HK-2 (cell line): ENCODE data around the gene LAMA5.

Experiments used
- DNase-seq: peaks from one replicate; pipeline ENCODE4 v3.0.0-alpha.2; 2018; ENCODE audit not compliant: unreplicated experiment

Gene LAMA5

GRCh38 chr20:62346398-62347150 lies 20.5 kb downstream of the LAMA5 start:
- DNase-seq = no peak

- DNase-seq = no peak
Measured at GRCh38 chr20:62345681-62346370, 21.3 kb downstream of the LAMA5 start.

GRCh38 chr20:62344782-62345181 lies 22.3 kb downstream of the LAMA5 start:
- no peak for DNase-seq

- DNase-seq = no peak
Measured at GRCh38 chr20:62344092-62344491, 23.0 kb downstream of the LAMA5 start.

DNA sequence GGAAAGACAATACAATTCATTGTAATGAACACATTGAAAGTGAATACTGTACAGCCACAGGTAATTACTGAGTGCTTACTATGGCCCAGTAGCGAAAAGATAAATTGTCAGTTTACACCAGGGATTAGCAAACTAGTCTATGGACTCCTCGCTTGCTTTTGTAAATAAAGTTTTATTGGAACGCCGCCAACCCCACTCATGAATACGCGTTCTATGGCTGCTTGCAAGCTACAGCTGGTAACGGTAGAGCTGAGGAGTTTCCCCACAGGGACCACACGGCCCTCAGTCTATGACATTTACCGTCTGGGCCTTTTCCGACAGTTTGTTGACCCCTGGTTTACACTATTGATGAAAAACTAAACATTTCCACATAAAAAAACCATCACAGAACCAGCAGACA lies 24.2 kb downstream of the LAMA5 start:
- DNase-seq = no peak

DNA sequence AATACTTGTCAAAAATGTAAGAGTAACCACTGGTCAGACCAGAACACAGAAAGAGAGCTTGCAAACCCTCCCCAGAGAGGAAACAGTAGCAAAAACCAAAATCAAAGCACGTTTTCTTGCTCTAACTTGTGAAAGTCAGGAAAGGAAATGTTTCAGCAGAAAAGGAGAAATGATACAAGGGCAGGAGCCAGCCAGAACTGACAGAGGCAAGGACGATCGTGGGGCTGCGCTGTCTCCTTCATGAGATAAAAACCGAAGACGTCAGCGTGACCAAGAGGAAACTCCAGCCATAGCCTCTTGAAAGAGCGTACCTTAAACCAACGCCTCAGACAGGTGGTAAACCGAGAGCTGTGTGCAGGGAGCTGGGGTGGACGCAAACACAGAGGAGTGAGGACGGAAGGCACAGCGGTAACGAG lies 27.5 kb downstream of the LAMA5 start:
- DNase-seq = no peak

GRCh38 chr20:62338294-62338620 lies 28.9 kb downstream of the LAMA5 start:
- DNase-seq = no peak

DNA sequence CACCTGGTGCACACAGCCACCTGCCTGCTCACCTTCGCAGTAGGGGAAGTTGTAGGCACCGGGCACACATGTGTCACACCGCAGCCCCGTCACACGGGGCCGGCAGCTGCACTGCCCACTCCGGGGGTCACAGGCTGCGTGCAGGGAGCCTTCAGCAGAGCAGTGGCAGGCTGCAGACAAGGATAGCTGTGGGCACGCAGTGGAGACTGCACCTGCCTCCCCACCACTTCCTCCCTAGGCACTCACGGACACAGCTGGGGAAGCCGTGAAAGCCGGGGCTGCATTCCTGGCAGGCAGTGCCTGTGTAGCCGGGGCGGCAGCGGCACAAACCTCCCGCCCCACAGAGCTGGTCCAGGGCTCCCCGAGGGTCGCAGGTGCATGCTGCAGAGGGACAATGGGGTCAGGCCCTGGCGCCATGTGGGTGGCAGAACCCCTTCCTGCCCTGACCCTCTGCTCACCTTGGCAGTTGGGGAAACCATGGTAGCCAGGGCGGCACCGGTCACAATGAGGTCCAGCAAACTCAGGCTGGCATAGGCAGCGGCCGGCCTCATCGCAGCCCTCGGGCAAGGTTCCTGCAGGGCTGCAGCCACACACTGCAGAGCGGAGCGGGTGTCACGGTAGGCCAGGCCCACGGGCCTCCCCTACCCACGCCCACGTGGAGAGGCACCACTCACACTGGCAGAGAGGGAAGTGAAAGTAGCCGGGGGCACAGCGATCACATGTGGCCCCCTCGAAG lies 29.4 kb downstream of the LAMA5 start:
- DNase-seq = no peak

DNA sequence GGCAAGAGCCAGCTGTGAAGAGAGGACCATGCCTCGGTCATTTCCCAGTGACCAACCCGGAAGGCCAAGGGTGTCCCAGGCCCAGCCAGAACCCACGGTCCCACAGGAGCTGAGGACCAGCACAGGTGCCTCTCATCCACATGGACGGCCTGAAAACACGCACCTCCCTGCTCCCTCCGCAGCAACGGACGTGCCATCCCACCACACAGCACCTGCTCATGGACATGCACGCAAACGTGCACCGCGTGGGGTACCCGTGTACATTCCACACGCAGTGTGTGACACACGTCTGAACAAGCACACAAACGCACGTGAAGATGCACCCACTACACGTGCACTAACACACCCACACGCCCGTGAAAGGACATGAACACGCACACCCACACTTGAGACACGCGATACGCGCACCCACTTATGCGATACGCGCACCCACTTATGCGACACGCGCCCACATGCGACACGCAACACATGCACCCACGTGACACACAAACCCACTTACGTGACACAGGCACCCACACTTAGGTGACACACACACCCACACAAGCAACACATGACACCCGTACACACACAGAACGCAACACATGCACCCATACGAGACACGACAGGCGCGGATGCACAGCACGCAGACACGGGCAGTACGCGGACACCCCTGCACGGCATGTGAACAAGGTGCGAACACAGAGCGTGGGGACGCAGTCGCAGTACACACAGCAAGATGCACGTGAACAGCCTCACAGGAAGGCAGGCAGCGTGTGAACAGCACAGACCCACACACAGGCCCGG lies 30.1 kb downstream of the LAMA5 start:
- no peak for DNase-seq

DNA sequence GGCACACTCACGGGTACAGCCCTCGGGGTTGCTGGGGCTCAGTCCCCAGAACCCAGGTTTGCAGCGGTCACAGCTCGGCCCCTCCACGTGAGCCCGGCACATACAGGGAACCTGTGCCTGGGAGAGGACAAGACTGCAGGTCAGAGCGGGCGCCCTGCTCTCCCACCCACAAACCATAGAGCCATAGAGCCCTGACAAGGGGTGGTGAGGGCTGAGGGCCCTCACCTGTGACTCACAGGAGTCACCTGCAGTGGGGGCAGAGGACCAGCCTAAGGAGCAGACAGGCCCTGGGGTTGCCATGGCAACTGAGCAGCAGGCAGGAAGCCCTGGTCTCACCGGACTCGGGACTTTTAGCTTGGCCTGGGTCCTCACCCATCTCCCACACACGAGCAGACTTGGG lies 30.8 kb downstream of the LAMA5 start:
- DNase-seq = no peak

DNA sequence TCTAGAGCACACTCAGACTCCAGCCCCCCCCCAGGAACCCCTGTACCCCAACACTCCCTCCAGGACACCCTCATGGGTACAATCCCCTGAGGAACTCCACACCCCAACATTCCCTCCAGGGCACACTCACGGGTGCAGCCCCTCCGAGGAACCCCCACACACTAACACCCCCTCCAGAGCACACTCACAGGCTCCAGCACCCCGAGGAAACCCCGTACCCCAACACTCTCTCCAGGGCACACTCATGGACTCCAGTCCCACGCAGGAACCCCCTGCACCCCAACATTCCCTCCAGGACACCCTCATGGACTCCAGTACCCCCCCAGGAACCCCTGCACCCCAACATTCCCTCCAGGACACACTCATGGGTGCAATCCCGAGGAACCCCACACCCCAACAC lies 31.6 kb downstream of the LAMA5 start:
- DNase-seq = no peak

DNA sequence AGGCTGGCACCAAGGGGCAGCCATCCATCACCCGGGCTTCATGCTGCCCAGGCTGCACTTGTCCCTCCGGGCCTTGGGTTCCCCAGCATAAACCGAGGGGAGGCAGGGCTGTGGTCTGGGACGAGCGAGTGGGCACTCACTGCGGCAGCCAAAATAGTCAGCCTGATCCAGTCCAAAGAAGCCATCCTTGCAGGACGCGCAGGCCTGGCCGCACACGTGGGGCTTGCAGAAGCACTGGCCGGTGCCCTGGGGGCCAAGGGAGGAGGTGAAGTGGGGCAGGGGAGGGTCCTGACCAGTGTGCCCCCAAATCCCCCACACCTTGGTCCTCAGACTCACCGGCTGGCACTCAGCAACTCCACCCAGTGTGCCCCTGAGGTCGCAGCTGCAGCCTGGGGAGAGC lies 32.2 kb downstream of the LAMA5 start:
- no peak for DNase-seq

- no peak for DNase-seq
Measured at GRCh38 chr20:62333820-62334595, 33.1 kb downstream of the LAMA5 start.

DNA sequence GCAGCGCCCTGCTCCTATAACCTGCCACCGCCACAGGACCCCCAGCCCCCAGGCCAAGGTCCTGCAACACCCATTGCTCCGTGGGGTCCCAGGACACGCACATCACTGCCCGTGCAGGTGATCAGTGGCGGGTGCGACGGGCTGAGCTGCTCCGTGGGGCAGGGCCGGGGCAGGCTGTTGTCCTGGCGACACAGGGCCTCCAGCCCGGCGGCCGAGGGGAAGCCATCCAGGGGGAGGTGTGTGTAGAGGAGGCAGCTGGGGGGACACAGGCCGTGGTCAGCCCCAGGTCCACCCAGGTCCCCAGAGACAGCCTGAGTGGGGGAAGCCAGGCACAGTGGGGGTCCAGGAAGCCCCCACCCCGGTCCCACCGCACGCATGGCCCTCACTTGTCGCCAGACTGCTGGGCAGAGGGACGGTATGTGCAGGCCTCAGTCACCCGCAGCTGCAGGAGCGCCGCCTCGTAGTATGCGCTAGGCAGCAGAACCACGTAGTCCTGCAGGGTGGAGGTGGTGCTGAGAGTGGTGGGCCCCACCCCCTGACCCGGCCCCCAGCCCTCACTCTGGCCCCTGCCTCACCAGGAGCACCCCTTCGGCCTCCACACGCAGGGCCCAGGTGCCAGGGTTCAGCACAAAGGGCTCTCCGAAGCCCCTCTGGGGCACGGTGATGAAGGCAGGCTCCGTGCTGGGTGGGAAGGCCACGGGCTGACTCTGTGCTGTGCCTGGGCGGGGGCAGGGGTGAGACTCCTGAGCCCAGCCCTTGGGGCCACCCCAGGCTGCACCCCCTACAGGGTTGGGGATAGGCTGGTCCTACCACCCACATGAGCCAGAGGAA lies 33.9 kb downstream of the LAMA5 start:
- no peak for DNase-seq

GRCh38 chr20:62332421-62332820 lies 34.7 kb downstream of the LAMA5 start:
- DNase-seq = no peak

- DNase-seq = no peak
Measured at GRCh38 chr20:62331347-62331746, 35.8 kb downstream of the LAMA5 start.

- DNase-seq = no peak
Measured at GRCh38 chr20:62330576-62331317, 36.4 kb downstream of the LAMA5 start.

DNA sequence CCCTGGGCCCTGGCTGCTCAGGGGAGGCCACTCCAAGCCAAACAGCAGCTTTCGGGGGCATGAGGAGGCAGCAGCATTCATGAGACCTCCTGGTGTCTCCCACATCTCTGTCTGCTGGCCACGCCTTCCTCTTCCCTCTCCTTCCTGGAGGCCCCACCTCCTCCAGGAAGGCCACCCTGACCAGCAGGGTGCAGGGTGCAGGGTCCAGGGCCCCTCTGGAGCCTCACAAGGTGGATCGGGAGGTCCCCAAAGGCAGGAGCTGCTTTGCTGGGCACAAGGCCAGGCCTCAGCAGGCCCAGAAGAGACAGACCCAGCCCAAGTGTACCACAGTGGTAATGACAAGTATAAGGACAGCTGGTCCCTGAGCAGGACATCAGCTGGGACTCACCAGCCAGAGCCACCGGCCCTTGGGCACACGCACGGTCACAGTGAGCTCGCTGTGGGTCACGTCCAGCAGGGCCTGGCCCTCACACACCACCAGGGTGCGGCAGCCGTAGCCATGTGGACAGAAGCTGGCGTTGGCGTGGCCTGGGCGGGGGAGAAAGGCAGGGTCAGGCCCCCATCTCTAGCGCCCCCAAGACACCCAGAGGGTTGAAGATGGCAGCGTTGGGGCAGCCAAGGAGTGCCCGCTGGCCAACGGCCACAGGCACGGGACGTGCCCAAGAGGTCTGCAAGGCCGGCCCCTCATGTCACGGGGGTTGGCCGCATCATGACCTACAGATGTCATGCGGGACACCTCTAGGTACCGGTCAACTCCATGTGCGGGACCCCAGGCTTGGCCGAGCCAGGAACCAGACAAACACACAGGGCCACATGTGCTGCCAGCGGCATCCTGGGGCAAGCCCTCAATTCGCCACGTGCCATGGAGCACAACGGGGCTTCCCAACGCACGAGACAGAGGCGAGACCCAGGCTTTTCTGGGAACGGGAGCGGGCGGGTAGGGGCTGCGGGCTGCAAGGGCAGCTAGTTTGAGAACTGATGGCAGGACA lies 37.4 kb downstream of the LAMA5 start:
- no peak for DNase-seq
